Keratinocyte (primary cell): ENCODE data around the gene CD99L2.

Source experiments
- CTCF ChIP-seq, 3 experiments: IDR thresholded peaks in 1 of 3; conservative IDR thresholded peaks in 1 of 3; optimal IDR thresholded peaks in 1 of 3; 2 replicates in 2 of 3; 3 replicates in 1 of 3; pipeline versions ENCODE3 to v1.5.1; 2011; ENCODE audit warnings: low read length in 3 of 3, mild to moderate bottlenecking in 3 of 3, moderate library complexity in 2 of 3, control low read depth in 1 of 3, inconsistent platforms in 1 of 3; ENCODE audit not compliant: insufficient read depth in 2 of 3; ENCODE audit errors: extremely low read depth in 1 of 3
- EZH2 ChIP-seq: IDR thresholded peaks from one replicate; pipeline ENCODE4 v1.6.1; 2012; ENCODE audit warnings: inconsistent platforms, mild to moderate bottlenecking, low read length, moderate library complexity

DNA sequence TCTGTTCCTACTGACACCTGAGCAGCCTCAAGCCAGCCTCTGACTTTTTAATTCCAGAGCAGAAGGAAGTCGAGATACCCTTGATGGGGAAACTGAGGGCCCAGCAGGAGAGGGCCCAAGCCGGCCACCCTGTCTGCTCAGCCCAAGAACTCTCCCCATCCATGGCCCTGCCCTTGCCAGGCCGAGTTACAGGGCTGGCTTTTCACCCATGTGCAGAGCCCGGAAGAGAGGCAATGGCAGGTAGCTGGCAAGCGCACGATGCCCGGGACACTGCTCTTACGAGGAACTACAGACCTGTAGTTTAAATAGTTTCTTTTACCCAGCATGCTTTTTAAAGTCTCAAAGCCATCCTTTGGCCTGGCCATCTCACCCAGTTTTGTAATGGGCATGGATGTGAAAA is 125.4 kb downstream of the CD99L2 start:
- no peak for TF ChIP-seq CTCF (optimal IDR thresholded peaks at IDR 0.05 in 1 of 3, IDR thresholded peaks at IDR 0.05 in 1 of 3, conservative IDR thresholded peaks at IDR 0.05 in 1 of 3; ENCODE audit: extremely low read depth in 1 of 3, insufficient read depth in 2 of 3, low read length in 3 of 3)
- TF ChIP-seq EZH2: no peak
